Stimulated activated naive CD8-positive, alpha-beta T cell treated with anti-CD3 and anti-CD28 coated beads, Interleukin-15, Interleukin-2, amounts not matched to agents 100 U/mL and 50 U/mL, for 24 hours (primary cell): ENCODE results near the gene LEPROT.
A peak's percentile ranks its signal among the peaks of the same experiment; 100 is the strongest.

Source experiments
- ATAC-seq: fragments of 150-1000 bp; cut with Tn5 transposase; one replicate; pipeline ENCODE4 v1.10.0; 2021
- DNase-seq: peaks from one replicate; pipeline ENCODE4 v3.0.0; 2021

LEPROT gene

DNA sequence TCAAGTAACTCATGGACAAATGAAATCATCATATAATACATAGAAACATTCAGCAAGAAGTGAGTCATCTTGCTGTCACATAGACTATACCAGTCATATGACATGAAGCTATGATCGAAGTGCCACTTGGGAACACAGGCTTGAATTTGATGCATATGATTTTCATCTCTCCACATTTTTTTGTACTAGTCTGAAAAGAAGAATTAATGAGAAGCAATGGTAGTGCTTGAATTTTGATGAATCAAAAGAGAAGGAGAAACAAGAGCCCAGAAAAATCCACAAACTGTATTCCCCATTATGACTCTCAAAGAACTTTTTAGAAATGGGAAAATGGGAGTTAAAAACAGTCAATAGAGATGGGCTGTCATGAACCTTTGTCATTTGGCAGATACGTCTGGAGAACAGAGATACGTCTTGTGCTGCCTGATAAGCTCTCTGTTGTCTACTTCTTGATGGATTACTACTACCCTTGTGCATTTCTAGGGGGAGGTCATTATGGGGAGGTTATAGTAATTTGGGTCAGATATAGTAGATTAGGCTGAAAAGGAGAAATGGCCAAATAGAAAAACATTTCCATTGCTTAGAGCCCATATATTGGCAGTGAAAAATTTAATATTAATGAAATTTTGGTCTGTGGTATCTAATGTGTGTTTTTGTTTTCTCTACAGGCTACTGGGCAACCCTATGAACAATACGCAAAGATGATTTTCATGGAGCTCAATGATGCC lies 8.0 kb upstream of the LEPROT start:
- DNase-seq = no peak
- ATAC-seq = peak; percentile 61

DNA sequence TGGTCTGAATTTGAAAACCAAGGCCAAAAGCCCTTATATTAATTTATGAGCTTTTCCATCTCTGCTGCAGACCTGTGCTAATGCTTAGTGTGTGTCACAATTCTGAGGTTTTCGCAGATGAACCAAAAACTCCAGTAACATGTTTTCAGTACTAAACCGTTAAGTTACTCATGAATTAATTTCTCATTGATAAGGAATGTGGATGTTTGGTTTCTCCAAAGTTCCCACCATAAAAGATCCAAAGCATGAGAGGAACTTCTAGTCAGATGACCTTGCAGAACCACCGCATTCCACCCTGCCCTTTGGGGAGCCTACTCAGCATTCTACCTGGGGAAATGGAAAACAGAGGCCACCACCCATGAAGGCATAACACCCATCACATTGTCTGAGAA lies 7.5 kb upstream of the LEPROT start:
- ATAC-seq = no peak
- DNase-seq = no peak

DNA sequence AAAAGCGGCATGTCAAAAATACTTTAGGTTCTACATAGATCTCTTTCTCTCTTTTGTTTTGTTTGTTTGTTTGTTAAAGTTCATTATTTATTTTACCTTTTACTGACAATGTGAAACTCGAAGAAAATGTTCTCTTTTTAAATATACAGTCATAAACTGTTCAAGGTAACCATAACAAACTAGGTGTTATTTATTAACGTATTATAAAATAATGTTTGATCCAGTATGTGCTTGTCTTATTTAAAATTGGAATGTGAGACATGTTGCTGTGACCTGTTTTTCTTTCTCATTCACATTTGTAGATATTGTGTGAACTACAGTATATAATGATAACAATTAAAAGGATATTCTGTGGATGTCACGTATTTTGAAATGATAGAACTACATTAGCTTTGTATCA lies 5.9 kb upstream of the LEPROT start:
- ATAC-seq (no peak), DNase-seq (no peak)

DNA sequence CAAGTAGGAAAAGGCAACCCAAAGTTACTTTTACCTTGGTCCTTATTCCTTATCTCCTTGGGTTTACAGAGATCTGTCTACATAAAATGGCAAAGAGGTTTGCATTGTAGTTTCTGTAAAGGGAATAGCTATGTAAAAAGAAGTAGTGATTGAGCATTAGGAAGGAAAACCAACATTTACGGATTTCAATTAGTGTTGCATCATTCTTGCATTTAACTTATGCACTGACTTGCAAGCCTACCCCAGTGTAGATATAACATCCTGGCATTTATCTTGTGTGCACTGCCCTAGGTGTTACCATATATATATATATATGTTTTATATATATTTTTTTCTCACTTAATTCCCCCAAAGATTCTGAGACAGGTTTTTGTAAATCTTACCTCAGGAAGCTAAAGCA lies 3.7 kb upstream of the LEPROT start:
- ATAC-seq = no peak
- no peak for DNase-seq

DNA sequence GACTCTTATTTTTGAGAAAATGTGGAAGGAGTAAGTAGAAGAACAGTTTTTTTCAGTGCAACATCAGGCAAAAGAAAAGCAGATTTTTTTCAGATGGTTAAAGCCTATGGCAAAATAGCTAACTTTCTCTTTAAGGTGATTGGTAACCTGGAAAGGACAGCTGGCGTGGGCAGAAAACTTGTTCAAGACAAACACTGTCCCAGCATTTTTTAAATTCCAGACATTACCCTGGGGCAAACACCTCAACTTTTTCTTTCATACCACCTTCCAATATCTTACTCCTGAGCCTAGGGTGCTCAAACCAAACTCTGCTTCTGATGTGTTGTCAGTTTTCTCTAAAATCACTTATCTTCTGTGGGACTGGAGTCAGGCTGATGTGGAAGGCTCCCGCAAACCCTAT lies 2.7 kb upstream of the LEPROT start:
- no peak for ATAC-seq

DNA sequence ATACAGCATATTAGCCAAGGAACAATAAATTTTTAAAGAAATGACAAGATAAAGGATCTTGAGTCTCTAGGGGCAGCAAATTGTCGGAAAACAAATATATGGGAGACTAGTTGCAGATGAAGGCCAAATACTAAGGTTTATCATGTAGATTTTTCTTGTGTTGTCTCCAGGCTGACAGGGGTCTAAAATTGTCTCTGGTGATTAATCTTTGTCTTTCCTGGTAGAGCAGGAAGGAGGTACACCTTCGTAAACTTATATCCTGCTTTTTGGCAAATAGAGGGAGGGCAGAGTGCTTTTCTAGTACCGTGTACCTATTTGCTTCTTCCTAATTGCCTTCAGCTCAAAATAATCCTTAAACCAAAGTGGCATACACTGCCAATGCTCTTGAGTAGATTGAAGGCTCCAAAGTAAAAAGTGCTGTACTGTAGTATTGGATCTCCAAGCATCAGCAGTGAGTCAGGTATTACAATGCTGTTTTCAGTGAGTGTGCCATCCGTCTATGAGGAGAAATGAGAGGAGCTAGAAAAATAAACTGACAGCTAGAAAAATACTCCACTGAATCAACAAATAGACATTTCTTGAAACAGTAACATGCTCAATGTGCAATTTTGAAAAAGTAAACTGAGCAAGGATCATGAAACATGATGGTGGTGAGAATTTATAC lies 1.8 kb upstream of the LEPROT start:
- no peak for DNase-seq
- ATAC-seq = no peak

More for the DNA sequence above, 2.7 kb upstream of the LEPROT start:
- DNase-seq = no peak

DNA sequence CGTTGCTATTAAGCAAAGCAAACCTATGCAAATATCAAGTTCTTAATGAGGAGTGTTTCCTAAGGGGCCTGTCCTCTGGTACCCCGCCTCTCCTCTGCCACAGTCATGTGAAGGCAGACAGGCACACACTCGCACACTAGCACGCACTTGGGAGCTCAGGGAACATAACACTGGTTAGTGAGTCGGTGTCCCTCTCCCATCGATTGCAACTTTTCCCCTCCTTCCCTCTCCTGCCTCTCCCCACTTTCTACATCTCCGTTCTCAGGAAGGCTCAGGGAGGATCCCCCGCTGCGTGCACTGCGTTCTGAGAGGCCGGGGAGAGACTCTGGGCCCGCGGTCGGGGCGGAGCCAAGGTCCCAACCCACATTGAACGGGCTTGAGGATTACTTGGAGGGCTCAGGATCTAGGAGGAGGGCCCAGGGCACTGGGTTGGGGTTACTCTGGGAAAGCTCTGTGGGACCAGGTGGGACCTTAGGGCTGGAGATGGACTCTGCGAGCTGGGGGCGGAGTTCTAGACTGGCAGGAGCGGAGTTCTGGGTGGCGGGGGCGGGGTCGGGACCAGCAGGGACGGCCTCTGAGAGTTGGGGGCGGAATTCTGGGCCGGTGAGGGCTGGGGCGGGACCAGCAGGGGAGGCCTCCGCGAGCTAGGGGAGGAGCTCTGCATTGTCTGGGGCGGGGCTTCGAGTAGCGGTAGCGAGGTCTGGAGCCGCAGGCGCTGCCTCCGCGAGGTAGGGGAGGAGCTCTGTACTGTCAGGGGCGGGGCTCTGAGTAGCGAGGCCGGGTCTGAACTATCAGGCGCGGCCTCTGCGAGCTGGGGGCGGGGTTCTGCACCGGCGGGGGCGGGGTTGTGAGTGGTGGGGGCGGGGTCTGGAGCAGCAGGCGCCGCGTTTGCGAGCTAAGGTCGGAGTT lies 533 bp upstream of the LEPROT start:
- peak; percentile 98 for DNase-seq

DNA sequence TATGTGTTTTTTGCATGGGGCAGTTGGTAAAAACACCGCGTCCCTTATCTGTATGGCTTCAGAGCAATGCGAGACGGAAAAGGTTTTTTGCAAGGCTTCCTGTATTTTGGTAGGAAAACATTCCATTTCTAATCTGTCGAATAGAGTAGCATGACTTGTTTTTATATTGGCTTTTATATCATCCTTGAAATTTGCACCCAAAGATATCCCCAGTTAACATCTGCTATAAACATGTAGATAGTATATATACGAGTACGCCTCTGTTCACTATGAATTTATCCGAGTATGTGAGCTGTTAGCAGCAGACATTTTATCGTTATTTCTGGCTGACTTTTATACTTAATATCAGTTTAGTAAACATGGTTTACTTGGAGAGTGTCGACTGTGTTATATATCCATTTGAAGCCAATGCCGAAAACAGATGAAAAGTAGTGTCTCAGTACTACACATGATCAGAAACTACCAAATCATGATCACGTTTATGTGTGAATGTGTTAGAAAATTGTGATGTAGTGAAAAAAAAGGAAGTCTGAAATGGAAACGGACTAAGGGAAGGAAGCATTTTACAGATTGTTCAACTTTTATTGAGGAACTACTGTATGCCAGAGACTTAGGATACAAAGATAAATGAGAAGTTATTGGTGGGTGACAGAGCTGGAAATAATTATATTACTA lies 1.0 kb downstream of the LEPROT start:
- no peak for ATAC-seq

More for the DNA sequence above, 533 bp upstream of the LEPROT start:
- ATAC-seq = peak; percentile 96

DNA sequence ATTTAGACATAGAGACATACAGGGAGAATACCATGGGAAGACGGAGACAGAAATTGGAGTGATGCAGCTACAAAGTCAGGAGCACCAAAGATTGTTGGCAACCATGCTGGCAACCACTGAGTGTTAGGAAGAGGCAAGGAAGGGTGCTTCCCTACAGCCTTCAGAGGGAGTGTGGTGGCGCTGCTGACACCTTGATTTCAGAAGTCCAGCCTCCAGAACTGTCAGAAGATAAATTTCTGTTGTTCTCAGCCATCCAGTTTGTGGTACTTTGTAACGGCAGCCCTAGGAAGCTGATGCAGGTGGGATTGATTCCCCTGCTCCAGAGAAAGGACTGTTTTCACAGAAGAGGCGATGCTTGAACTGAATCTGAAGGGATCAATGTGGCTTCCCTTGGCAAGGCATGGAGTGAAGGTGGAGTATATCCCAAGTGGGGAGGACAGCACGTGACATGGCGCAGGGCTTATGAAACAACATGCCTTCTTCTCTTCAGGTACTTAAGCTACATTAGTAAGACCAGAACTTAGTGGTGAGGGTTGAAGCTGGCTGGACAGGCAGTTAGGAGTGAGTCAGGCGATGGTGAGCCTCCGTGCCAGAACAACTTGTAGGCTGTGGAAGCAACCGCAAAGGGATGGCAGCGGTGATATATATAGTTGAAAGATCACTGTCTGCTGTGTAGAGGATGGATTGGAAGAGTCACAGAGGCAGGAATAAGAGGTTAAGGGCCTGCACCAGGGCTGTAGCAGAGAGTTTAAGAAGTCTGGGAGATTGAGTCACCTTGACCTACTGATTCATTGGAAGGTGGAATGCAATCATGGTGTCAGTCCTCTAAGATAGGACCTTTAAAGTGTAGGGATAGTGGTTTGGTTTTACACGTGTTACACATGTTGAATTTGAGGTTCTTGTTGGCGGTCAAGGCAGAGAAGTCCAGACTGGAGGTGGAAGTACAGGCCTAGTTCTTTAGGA lies 2.1 kb downstream of the LEPROT start:
- DNase-seq = no peak
- ATAC-seq = no peak

More for the DNA sequence above, 1.0 kb downstream of the LEPROT start:
- DNase-seq = no peak

DNA sequence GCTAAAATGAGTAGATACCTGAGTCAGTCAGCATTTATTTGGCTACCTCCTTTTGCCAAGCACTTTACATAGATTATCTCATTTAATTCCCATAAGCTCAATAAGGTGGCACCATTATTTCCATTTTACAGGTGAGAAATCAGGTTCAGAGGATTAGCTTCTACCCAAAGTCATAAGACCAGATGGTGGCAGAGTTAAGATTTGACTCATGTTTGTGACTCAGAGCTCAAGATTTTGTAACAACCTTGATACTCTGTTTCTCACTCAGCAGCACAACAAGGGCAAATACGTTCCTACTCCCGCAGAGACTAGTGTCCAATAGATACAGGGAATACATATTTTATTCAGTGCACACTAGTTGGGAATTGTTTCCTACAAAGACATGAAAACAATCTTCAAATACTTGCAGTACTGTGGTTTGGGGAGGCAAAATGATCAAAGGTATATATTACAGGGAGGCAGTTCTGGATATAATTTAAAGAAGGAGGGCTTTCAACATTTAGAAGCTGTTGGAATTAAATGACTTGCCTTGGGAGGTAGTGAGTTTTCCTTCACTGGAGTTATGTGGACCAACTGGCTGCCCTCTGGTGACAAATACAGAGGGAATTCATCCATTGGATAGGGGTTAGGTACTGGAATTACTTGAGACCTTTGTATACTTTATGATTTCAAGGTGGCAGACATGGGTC lies 3.6 kb downstream of the LEPROT start:
- ATAC-seq (no peak), DNase-seq (no peak)

DNA sequence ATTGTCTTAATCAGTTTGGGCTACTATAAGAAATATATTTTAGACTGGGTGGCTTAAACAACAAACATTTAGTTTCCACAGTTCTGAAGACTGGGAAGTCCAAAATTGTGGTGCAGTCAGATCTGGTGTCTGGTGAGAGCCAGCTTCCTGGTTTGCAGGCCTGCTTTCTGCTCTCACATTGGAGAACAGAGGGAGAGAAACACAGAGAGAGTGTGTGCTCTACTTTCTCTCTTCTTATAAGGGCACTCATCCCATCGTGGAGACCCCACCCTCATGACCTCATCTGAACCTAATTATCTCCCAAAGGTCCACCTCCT lies 4.1 kb downstream of the LEPROT start:
- DNase-seq (no peak), ATAC-seq (no peak)

DNA sequence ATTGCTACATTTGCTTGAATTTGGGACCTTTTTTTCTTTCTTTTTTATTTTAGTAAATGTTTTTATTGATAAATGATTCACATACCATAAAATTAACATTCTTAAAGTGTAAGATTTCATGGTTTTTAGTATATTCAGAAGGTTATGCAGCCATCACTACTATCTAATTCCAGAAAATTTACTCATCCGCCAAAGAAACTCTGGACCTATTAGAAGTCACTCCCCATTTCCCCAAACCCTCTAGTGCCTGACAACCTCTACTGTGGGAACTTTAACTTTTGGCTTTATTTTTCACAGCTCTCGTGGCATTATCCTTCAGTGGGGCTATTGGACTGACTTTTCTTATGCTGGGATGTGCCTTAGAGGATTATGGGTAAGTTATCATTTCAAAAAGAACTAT lies 4.5 kb downstream of the LEPROT start:
- DNase-seq = no peak

DNA sequence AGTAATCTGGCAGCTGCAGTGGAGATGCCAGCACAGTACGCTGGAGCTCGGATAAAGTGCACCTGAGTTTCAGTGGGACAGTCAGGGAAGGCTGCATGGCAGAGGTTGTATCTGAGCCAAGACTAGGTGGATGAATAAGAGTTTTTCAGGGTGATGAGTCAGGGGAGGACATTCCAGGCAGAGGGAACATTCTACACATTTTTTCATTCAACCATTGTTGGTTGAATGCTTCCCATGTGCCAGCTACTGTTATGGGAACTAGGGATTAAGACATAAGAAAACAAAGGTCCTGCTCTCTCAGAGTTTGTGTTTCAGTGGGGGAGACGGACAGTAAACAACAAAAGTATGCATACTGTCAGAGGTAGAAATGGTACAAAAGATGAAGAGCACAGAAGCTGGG lies 5.2 kb downstream of the LEPROT start:
- no peak for ATAC-seq
- no peak for DNase-seq

More for the DNA sequence above, 4.5 kb downstream of the LEPROT start:
- ATAC-seq = no peak

DNA sequence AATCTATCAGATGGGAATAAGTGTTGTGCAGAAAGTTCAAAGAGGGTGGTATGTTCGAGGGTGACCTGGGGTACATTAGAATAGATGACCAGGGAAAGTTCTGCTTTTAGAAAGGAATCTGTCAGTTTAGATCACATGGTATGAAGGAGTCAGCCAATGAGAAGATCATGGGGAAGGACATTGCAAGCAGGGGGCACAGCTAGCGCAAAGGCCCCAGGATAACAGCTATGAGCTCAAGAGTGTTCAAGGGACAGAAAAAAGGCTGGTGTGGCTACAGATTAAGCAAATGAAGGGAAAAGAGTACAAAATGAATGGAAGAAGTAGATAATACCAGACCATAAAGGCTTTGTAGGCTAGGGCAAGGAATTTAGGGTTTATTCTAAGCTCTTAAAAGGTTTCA lies 8.6 kb downstream of the LEPROT start:
- ATAC-seq = no peak
- no peak for DNase-seq

DNA sequence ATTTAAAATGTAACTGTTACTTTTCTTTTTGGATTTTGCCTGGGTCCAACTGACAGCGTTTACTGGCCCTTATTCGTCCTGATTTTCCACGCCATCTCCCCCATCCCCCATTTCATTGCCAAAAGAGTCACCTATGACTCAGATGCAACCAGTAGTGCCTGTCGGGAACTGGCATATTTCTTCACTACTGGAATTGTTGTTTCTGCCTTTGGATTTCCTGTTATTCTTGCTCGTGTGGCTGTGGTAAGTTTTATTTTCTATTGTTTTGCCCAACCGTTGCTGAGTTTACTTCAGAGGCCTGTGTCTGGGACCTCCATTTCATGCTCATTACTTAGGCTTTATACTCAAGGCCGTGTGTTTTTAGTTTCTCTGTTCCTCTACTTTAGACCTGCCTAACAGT lies 9.3 kb downstream of the LEPROT start:
- DNase-seq (no peak), ATAC-seq (no peak)

DNA sequence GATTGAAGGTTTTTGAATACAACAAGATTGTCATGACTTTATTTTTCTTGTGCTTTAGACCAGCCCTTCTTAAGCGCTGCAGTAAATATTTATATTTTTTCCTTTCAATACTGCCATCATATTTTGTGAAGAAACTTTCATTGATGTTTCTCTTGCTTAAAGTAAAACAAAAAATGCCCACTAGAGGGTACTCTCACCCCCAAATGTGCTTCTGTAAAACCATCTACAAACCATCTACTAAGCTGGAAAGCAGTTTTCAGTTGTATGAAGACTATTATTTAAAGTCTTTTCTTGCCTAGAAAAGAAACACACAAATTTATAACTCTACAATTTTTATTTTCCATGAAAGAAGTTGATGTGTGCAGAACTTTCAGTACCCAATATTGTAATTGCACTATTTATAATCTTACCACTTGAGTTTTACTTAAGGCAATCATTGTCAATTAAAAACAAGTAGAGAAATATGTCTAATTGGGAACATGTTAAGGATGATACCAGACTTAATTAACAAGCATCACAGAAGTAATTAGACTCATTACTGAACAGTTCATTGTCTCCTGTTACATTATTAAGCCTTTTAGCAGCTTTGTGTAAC lies 10.7 kb downstream of the LEPROT start:
- no peak for ATAC-seq
- DNase-seq = no peak

DNA sequence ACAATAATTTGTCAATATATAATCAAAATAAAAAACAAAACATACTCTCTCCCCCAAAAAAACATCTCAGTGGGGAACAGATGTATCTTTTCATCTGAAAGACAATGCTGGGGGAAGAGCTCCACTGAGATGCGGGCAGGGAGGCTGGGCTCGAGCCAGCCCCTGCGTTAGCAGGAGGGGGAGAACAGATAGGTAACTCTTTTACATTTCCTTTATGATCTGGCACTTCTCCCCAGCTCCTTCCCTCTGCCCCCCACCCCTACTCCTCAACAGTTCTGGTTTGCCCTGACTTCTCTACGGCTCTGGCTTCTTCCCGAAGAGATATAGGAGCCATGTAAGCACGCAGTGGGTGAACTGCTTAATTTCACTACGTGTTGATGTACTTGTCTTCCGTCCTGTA lies 12.4 kb downstream of the LEPROT start:
- no peak for ATAC-seq

DNA sequence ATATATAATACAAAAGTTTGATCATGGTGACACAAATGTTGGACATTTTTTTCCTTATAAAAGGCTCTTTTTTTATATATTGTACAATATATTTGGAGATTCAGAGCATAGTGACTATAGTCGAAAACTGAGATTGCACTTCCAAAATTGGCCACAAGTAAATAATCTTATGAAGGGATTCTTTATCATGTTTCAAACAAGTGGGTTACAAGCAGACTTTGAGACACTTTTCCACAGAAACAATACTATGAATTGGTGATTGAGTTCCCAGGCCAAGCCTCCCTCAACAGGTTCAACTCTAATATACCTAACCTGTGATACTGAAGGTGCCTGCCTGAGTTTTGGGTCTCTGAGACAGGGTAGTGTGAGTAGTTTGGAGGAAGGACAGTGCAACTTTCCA lies 13.8 kb downstream of the LEPROT start:
- DNase-seq (no peak), ATAC-seq (no peak)

More for the DNA sequence above, 12.4 kb downstream of the LEPROT start:
- no peak for DNase-seq

DNA sequence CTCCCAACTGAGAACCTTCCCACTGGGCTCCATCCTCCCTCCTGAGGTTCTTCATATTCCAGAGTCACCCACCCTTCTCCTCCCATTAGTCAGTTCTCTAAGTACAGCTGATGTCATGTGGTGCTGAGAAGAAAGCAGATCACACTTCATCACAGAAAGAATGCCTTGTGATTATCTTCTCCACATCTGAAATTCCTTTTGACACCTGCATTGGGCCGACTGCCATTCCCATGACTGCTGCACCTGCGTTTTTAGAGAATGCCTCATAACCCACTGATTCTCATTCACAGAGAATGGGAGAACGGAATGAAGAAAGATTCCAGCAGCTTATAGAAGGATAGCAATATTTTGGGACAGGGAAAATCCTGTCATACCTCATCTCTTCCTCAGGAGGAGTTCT lies 14.3 kb downstream of the LEPROT start:
- no peak for ATAC-seq

DNA sequence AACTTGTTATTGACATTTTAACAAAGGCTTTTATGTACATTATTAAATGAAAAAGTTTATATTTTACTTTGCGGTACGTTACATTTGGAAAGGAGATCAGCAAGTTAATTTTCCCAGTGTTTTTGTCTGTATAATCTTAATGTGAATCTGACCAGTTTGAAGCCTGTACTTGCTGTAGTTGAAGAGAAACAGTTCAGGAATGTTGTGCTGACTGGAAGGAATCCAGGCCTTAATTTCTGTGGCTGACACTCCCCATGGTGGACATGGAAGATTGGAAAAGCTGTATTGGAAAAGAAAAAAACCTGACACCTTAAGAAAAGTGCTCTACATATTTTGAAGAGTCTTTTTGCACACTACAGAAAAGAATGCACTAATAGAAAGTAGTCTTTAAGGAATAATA lies 15.5 kb downstream of the LEPROT start:
- ATAC-seq (no peak), DNase-seq (no peak)

More for the DNA sequence above, 14.3 kb downstream of the LEPROT start:
- DNase-seq = no peak
